ENCODE results near the gene ETF1. TPM values are rescaled to one million over a fixed set of nuclear protein-coding genes. Genes with fewer than 3 reads are reported as not detected.

Gene ETF1
- total RNA-seq, 1 donor from 2014 or later = 149 TPM

DNA sequence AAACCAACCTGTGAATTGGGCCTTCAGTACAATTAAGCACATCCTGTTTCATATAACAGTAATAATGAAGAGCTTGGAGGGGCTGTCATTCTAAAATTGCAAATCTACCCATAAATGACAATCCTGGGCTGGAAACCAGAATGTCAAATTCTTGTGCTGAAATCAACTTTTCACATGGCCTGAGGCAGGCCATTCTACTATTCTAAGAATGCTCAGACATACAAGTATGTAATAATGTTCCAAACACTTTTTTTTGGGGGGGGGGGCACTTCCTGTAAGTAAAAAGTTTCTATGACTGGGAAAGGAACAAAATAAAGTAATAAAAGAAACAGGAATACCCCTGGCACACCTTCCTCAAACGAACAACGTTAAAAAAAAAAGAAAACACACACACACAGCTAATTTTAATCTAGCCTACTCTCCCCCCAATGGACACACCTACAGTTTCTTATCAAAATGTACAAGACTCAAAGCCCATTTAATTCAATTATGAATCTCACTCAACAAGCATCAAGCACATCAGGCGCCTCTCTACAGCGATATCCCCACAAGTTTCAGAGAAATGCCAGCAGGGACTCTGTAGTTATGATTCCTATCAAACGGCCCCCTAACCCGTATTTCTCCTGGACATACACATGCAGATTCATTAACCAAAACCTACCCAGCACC, 1.4 kb downstream of the ETF1 start:
- no peaks in the 10 kb centered on the region for H3K36me3 ChIP-seq (ENCODE audit: control insufficient read depth, insufficient read depth, low read length)
- no peak for DNase-seq (ENCODE audit: low read depth)
- H3K27me3 ChIP-seq (ENCODE audit: control insufficient read depth, insufficient read depth, low read length) = no peaks in the 10 kb centered on the region
- peak overlapping the region; percentile 70 for H3K4me3 ChIP-seq (ENCODE audit: low read depth, low read length)
- TF ChIP-seq, protein P1, sequence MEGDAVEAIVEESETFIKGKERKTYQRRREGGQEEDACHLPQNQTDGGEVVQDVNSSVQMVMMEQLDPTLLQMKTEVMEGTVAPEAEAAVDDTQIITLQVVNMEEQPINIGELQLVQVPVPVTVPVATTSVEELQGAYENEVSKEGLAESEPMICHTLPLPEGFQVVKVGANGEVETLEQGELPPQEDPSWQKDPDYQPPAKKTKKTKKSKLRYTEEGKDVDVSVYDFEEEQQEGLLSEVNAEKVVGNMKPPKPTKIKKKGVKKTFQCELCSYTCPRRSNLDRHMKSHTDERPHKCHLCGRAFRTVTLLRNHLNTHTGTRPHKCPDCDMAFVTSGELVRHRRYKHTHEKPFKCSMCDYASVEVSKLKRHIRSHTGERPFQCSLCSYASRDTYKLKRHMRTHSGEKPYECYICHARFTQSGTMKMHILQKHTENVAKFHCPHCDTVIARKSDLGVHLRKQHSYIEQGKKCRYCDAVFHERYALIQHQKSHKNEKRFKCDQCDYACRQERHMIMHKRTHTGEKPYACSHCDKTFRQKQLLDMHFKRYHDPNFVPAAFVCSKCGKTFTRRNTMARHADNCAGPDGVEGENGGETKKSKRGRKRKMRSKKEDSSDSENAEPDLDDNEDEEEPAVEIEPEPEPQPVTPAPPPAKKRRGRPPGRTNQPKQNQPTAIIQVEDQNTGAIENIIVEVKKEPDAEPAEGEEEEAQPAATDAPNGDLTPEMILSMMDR (IDR thresholded peaks at IDR 0.05; ENCODE audit: insufficient read depth, low read length, poor library complexity, severe bottlenecking) = no peak

DNA sequence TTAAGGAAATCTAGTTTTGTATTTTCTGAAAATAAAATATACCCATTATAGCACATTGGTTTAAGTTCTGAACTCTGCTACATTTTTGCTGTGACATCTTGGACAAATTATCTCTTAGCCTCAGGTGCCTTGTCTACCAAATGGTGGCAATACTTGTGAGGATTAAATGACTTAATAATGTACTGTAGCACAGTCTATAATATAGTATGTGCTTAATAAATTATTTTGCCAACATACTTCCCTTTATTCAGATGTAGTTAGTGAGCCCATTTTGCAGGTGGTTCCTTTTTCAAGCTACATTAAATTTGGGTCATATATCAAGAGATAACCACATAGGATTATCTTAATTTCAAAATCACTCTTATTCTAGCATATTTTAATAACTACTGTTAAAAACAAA, 3.2 kb downstream of the ETF1 start:
- TF ChIP-seq, protein P1 (IDR thresholded peaks at IDR 0.05; ENCODE audit: insufficient read depth, low read length, poor library complexity, severe bottlenecking) = no peak
- Histone ChIP-seq H3K27me3 (ENCODE audit: control insufficient read depth, insufficient read depth, low read length) (no peaks in the 10 kb centered on the region), H3K36me3 (ENCODE audit: control insufficient read depth, insufficient read depth, low read length) (no peaks in the 10 kb centered on the region), H3K4me3 (ENCODE audit: low read depth, low read length) (no peak overlapping the region)
- no peak for DNase-seq (ENCODE audit: low read depth)

DNA sequence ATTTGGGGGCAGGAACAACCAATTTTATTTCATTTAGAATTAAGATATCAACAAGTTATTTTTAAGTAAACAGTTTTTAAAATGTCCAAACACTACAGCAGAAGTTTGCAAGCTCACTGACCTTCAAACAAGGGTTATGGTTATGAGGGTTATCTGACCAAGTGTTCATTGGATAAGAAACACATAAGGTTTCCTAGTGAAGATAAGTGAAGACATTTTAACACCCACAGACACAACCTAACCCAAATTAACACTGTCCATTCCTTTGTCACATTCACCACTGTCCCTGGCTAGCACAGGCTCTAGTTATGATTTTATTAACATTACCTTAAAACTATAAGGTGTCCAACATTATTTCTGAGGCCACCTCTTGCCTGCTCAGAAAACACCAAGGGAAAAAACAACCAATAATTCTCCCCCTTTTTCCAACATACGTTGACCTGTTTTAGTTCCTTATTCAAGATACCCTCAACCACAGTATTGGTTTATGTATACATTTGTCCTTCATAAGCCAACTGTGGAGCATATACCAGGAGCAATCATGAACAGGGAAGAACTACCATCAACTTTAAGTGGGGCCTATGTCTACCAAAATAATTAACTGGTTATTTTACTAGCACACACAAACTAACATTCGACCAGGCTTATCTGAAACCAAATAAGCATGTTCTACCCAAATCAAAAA, 4.0 kb downstream of the ETF1 start:
- no peaks in the 10 kb centered on the region for H3K36me3 ChIP-seq (ENCODE audit: control insufficient read depth, insufficient read depth, low read length)
- no peaks in the 10 kb centered on the region for H3K27me3 ChIP-seq (ENCODE audit: control insufficient read depth, insufficient read depth, low read length)
- H3K4me3 ChIP-seq (ENCODE audit: low read depth, low read length) = no peak overlapping the region
- TF ChIP-seq, protein P1 (IDR thresholded peaks at IDR 0.05; ENCODE audit: insufficient read depth, low read length, poor library complexity, severe bottlenecking) = no peak
- DNase-seq (ENCODE audit: low read depth) = no peak

DNA sequence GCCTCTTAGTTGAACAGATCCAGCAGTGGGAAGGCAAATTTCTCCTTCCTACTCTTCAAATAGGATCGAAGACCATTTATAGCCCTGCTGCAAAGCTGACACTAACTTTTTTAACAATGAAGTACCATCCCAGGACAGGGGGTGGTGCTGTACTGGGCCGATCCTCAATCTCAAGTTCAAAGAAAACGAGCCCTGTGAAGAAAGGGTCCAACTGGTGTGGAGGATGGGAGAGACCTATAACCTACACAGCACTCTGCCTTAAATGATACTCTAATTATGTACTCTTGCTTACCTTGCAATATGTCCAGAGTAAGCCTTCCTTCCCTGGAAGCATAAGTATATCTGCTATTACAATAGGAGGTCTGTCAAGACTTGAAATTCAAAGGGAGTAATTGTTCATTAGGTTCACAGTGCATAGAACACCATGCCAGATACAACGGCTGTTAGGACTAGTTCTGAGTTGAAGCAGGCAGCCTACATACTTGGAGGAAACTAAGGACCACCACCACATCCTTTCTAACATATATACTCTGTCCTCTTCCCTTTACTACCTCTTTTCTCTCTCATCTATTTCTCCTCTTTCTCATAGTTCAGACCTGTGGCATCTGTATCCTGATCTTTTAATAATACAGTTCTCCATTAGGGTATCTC, 6.2 kb downstream of the ETF1 start:
- H3K36me3 ChIP-seq (ENCODE audit: control insufficient read depth, insufficient read depth, low read length) = no peaks in the 10 kb centered on the region
- TF ChIP-seq, protein P1 (IDR thresholded peaks at IDR 0.05; ENCODE audit: insufficient read depth, low read length, poor library complexity, severe bottlenecking) = peak; percentile 29
- H3K4me3 ChIP-seq (ENCODE audit: low read depth, low read length) = no peak overlapping the region
- no peak for DNase-seq (ENCODE audit: low read depth)
- no peaks in the 10 kb centered on the region for H3K27me3 ChIP-seq (ENCODE audit: control insufficient read depth, insufficient read depth, low read length)

DNA sequence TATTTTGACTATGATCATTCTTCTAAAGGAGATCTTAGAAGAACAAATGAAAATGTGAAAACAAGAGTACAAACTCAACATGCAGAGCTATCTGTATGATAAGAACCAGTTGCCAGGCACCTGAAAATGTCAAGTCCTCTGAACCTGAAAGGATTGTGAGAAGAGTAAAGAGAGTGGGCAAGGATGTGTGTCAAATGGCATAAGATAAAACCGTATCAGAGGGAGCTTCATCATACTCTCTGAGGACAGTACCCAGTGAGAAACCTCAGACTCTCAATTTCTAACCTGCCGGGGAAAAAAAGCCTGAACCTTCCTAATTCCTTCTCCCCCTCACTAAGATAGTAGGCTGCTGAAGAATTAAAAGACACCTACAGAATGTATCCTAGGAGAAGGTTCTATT, 6.8 kb downstream of the ETF1 start:
- H3K4me3 ChIP-seq (ENCODE audit: low read depth, low read length) = no peak overlapping the region
- no peaks in the 10 kb centered on the region for H3K27me3 ChIP-seq (ENCODE audit: control insufficient read depth, insufficient read depth, low read length)
- TF ChIP-seq, protein P1 (IDR thresholded peaks at IDR 0.05; ENCODE audit: insufficient read depth, low read length, poor library complexity, severe bottlenecking) = no peak
- no peak for DNase-seq (ENCODE audit: low read depth)
- no peaks in the 10 kb centered on the region for H3K36me3 ChIP-seq (ENCODE audit: control insufficient read depth, insufficient read depth, low read length)
